ENCODE results near the gene SF1. TPM values are rescaled to one million over a fixed set of nuclear protein-coding genes. Genes with fewer than 3 reads are reported as not detected.

Gene SF1
- total and polyA plus RNA-seq, 2 experiments from 2014 or later = 138 to 163 TPM

DNA sequence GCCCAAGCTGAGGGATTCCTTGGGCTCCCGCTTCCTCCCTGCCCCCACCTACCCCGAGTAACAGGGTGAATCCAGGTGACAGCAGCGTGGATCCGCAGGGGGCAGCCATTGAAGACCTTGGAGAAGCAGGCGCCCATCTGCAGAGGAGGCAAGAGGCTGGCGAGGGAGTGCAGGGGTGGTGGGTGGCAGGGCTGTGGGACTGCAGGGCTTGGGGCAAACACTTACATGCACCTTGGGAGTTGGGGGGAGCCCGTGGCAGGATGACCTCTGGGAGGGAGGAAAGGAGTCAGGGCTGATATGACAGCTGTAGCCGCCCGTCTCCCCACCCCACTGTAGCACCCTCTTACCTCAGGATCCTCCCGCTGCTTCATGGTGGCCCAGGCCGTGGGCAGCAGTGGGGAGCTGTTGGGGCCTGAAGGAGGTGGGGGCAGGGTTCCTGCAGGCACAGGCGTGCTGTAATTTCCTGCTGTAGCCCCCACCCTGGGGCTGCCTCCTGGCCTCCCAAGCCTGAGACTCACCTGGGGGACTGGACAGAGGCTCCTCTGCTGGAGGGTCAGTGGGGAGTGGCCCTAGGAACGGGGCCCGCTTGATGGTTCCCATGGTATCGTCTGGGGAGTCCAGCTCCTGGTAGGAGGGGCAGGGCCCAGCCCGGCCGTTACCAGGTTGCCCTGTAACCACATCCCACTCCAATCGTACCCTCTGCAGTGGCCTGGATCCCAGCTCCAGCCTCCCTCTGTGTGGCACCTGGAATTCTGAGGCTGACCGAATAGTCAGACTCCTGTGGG, 18.6 kb upstream of the SF1 start:
- no peak overlapping the region for H3K27ac ChIP-seq
- H3K9me3 ChIP-seq (ENCODE audit: low read depth) = no peaks in the 10 kb centered on the region
- 97% methylated on average over 19 of the region's 19 CpGs for WGBS (ENCODE audit: low lambda C conversion rate, missing lambda C conversion rate)
- no peak overlapping the region for H3K4me2 ChIP-seq
- no peak for DNase-seq (ENCODE audit: low spot score)
- no peaks in the 10 kb centered on the region for H3K27me3 ChIP-seq
- no peaks in the 10 kb centered on the region for H4K20me1 ChIP-seq (ENCODE audit: insufficient read depth, poor library complexity, severe bottlenecking)
- no peaks in the 10 kb centered on the region for H3K9me2 ChIP-seq (replicated peaks; ENCODE audit: insufficient read depth)
- no peaks in the 10 kb centered on the region for H3K79me2 ChIP-seq
- no peak overlapping the region for H3K4me3 ChIP-seq
- no peak for TF ChIP-seq EZH2 (IDR thresholded peaks at IDR 0.05; ENCODE audit: borderline replicate concordance)
- TF ChIP-seq, protein P1, sequence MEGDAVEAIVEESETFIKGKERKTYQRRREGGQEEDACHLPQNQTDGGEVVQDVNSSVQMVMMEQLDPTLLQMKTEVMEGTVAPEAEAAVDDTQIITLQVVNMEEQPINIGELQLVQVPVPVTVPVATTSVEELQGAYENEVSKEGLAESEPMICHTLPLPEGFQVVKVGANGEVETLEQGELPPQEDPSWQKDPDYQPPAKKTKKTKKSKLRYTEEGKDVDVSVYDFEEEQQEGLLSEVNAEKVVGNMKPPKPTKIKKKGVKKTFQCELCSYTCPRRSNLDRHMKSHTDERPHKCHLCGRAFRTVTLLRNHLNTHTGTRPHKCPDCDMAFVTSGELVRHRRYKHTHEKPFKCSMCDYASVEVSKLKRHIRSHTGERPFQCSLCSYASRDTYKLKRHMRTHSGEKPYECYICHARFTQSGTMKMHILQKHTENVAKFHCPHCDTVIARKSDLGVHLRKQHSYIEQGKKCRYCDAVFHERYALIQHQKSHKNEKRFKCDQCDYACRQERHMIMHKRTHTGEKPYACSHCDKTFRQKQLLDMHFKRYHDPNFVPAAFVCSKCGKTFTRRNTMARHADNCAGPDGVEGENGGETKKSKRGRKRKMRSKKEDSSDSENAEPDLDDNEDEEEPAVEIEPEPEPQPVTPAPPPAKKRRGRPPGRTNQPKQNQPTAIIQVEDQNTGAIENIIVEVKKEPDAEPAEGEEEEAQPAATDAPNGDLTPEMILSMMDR (IDR thresholded peaks at IDR 0.05; ENCODE audit: poor library complexity) = no peak
- no peak for TF ChIP-seq EZH2phosphoT487 (IDR thresholded peaks at IDR 0.05; ENCODE audit: low read depth, severe bottlenecking, unreplicated experiment)
- H3K4me1 ChIP-seq (ENCODE audit: insufficient read depth) = peaks cover 4% of the 10 kb centered on the region
- H3K36me3 ChIP-seq (replicated peaks; ENCODE audit: insufficient read depth, low read depth) = no peaks in the 10 kb centered on the region
- H2AFZ ChIP-seq = no peak overlapping the region

DNA sequence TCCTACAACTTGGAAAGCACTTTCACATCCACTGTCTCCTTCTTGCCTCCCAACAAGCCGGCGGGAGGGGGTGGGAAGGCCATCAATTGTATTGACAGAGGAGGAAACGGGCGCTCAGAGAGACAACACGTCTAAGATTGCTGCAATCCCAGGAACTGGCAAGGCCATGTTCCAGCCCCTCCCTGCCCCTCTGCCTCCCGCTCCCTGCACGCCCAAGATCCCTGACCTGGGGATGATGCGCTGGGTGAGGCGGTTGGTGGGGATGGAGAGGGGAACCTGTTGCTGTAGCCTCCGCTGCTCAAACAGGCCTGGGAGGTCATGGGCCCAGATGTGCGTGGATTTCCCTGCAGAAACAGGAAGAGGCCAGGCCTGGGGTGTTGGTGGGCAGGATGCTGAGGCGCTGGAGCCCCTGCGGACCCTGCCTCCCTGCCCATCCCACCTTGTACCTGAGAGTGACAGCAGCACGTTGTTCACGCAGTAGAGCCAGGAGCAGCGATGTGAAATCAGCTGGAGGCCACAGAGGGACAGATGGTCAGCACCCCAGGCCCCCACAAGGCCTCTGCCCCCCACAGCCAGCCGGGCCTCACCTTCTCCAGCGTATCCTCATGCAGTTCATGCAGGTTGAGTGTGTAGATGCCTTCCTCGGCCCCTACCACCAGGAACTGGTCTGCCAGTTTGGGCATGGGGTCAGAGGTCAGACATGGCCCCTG, 17.9 kb upstream of the SF1 start:
- no peaks in the 10 kb centered on the region for H3K36me3 ChIP-seq (replicated peaks; ENCODE audit: insufficient read depth, low read depth)

DNA sequence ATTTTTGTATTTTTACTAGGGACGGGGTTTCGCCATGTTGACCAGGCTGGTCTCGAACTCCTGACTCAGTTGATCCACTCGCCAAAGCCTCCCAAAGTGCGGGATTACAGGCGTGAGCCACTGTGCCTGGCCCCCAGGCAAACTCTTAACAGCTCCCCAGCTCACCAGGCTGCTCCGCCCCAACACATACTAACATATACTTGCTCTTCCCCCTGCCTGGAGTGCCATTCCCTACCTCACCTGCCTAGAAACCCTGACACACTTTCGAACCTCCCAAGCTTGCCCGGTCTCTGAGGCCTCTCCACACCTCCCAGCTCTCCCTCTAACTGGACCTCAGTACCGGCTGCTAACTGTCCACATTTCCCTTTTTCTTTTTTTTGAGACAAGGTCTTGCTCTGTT, 16.2 kb upstream of the SF1 start:
- H4K20me1 ChIP-seq (ENCODE audit: insufficient read depth, poor library complexity, severe bottlenecking) = no peaks in the 10 kb centered on the region

More for the DNA sequence above, 17.9 kb upstream of the SF1 start:
- Histone ChIP-seq H3K27ac (no peak overlapping the region), H2AFZ (no peak overlapping the region), H3K27me3 (no peaks in the 10 kb centered on the region), H3K9me2 (replicated peaks; ENCODE audit: insufficient read depth) (no peaks in the 10 kb centered on the region), H3K4me1 (ENCODE audit: insufficient read depth) (no peaks in the 10 kb centered on the region), H3K4me2 (no peak overlapping the region), H3K79me2 (no peaks in the 10 kb centered on the region), H3K4me3 (no peak overlapping the region), H3K9me3 (ENCODE audit: low read depth) (no peaks in the 10 kb centered on the region), H4K20me1 (ENCODE audit: insufficient read depth, poor library complexity, severe bottlenecking) (no peaks in the 10 kb centered on the region)
- no peak for DNase-seq (ENCODE audit: low spot score)
- WGBS (ENCODE audit: low lambda C conversion rate, missing lambda C conversion rate) = 91% methylated on average over 19 of the region's 19 CpGs
- TF ChIP-seq EZH2phosphoT487 (IDR thresholded peaks at IDR 0.05; ENCODE audit: low read depth, severe bottlenecking, unreplicated experiment) = no peak
- TF ChIP-seq, protein P1 (IDR thresholded peaks at IDR 0.05; ENCODE audit: poor library complexity) = no peak
- TF ChIP-seq EZH2 (IDR thresholded peaks at IDR 0.05; ENCODE audit: borderline replicate concordance) = no peak

More for the DNA sequence above, 16.2 kb upstream of the SF1 start:
- Histone ChIP-seq H3K27ac (no peak overlapping the region), H3K9me3 (ENCODE audit: low read depth) (no peaks in the 10 kb centered on the region), H3K4me2 (no peak overlapping the region), H3K9me2 (replicated peaks; ENCODE audit: insufficient read depth) (no peaks in the 10 kb centered on the region), H3K79me2 (no peaks in the 10 kb centered on the region), H3K27me3 (no peaks in the 10 kb centered on the region), H2AFZ (no peak overlapping the region), H3K36me3 (replicated peaks; ENCODE audit: insufficient read depth, low read depth) (no peaks in the 10 kb centered on the region), H3K4me3 (no peak overlapping the region), H3K4me1 (ENCODE audit: insufficient read depth) (no peaks in the 10 kb centered on the region)
- TF ChIP-seq, protein P1 (IDR thresholded peaks at IDR 0.05; ENCODE audit: poor library complexity) = no peak
- TF ChIP-seq EZH2 (IDR thresholded peaks at IDR 0.05; ENCODE audit: borderline replicate concordance) (no peak), EZH2phosphoT487 (IDR thresholded peaks at IDR 0.05; ENCODE audit: low read depth, severe bottlenecking, unreplicated experiment) (no peak)
- DNase-seq (ENCODE audit: low spot score) = no peak
- WGBS (ENCODE audit: low lambda C conversion rate, missing lambda C conversion rate) = 95% methylated on average over 10 of the region's 10 CpGs
